GM23338 (cell line): Measurements from ENCODE around the gene LAGE3.

Source experiments
- CREB1 ChIP-seq: fragments of 250-450 bp; sonication (Bioruptor Pico); IDR thresholded peaks from 2 replicates; pipeline ENCODE4 v1.5.0; 2020; ENCODE audit warnings: low read depth, mild to moderate bottlenecking, moderate library complexity
- CTCF ChIP-seq, 2 experiments: fragments of 200-600 bp in 1 of 2; sonication (generic) in 1 of 2; conservative IDR thresholded peaks; 2 replicates each; pipeline versions ENCODE4 v1.5.1 to v1.6.1; 2016 to 2017; ENCODE audit warnings: antibody characterized with exemption in 2 of 2, low read depth in 2 of 2, mild to moderate bottlenecking in 2 of 2, moderate library complexity in 1 of 2
- POLR2AphosphoS5 ChIP-seq: IDR thresholded peaks from 2 replicates; pipeline ENCODE4 v1.6.1; 2016; ENCODE audit warnings: antibody characterized with exemption, low read depth
- ZNF114 ChIP-seq: fragments of 250-450 bp; sonication (Bioruptor Pico); IDR thresholded peaks from 2 replicates; pipeline ENCODE4 v1.5.0; 2020; ENCODE audit warnings: mild to moderate bottlenecking, moderate library complexity

DNA sequence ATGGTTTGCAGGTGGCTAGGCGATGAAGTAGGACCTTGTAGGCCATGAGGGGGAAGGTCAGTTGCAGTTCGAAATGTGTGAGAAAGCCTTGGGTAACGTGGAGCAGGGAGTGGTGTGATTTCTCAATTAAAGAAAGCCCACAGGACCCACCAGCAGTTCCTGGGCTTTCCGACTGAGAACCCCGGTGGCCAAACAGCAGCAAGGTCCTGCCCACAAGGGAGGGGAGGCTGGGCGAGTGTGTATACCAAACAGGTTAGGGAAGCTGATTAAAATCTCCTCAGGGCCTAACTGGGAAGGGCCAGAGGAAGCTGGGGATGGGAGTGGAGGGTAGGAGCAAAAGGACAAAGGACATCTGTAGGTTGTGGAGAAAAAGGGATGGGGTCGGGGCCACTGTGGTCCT lies 48.2 kb downstream of the LAGE3 start:
- TF ChIP-seq CTCF (conservative IDR thresholded peaks at IDR 0.05; ENCODE audit: low read depth in 2 of 2) (no peak), CREB1 (no peak), POLR2AphosphoS5 (no peak), ZNF114 (CRISPR knock-in tag) (no peak)
